HCT116 (cell line): ENCODE measurements around the gene DTNB.

ENCODE experiments used
- CTCF ChIP-seq, 3 experiments: fragments of 200-600 bp in 1 of 3; sonication (generic) in 1 of 3; IDR thresholded peaks in 2 of 3; conservative IDR thresholded peaks in 1 of 3; 2 replicates each; pipeline ENCODE4 v1.5.1; 2012 to 2017; ENCODE audit warnings: low read depth in 2 of 3, low read length in 2 of 3, antibody characterized with exemption in 1 of 3, borderline replicate concordance in 1 of 3, control low read depth in 1 of 3, mild to moderate bottlenecking in 1 of 3, mixed read lengths in 1 of 3, mixed run types in 1 of 3, moderate library complexity in 1 of 3; ENCODE audit not compliant: insufficient read depth in 1 of 3
- EGR1 ChIP-seq: IDR thresholded peaks from 2 replicates; pipeline ENCODE4 v1.6.1; 2012; ENCODE audit warnings: low read depth
- EZH2 ChIP-seq: fragments of 200-600 bp; sonication (generic); IDR thresholded peaks from 2 replicates; pipeline ENCODE4 v1.6.1; 2017; ENCODE audit warnings: antibody characterized with exemption, mixed run types
- EZH2phosphoT487 ChIP-seq: fragments of 200-600 bp; IDR thresholded peaks from 2 replicates; pipeline ENCODE4 v1.6.1; 2018; ENCODE audit warnings: antibody characterized with exemption, borderline replicate concordance
- JUND ChIP-seq: IDR thresholded peaks from 2 replicates; pipeline ENCODE4 v1.6.1; 2012
- POLR2A ChIP-seq: IDR thresholded peaks from 2 replicates; pipeline ENCODE4 v1.7.0; 2011; ENCODE audit warnings: borderline replicate concordance; ENCODE audit not compliant: insufficient read depth, insufficient read length; ENCODE audit errors: extremely low read depth
- POLR2AphosphoS5 ChIP-seq: IDR thresholded peaks from 2 replicates; pipeline ENCODE4 v1.6.1; 2011; ENCODE audit warnings: mild to moderate bottlenecking, low read depth, low read length, moderate library complexity
- RAD21 ChIP-seq: IDR thresholded peaks from 2 replicates; pipeline ENCODE4 v1.6.1; 2012; ENCODE audit warnings: low read depth, mild to moderate bottlenecking
- TCF7L2 ChIP-seq: IDR thresholded peaks from 2 replicates; pipeline ENCODE4 v1.7.0; 2011; ENCODE audit warnings: borderline replicate concordance, inconsistent platforms; ENCODE audit not compliant: insufficient read depth, insufficient read length; ENCODE audit errors: extremely low read depth
- TF ChIP-seq, protein P1 (sequence below): IDR thresholded peaks from 2 replicates; pipeline ENCODE4 v1.6.1; 2012; ENCODE audit warnings: low read depth
- TF ChIP-seq, protein P2 (sequence below): IDR thresholded peaks from 2 replicates; pipeline ENCODE4 v1.6.1; 2012

DNA sequence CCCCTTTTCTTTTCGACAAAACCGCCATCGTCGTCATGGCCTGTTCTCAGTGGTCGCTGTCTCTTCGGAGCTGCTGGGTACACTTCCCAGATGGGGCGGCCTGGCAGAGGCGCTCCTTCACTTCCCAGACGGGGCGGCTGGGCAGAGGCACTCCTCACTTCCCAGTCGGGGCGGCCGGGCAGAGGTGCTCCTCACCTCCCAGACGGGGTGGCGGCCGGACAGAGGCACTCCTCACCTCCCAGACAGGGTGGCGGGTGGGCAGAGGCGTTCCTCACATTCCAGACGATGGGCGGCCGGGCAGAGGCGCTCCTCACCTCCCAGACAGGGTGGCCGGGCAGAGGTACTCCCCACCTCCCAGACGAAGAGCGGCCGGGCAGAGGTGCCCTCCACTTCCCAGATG, 138.9 kb downstream of the DTNB start:
- TF ChIP-seq EGR1 (no peak), TCF7L2 (no peak), RAD21 (no peak), CTCF (IDR thresholded peaks at IDR 0.05 in 2 of 3, conservative IDR thresholded peaks at IDR 0.05 in 1 of 3; ENCODE audit: borderline replicate concordance in 1 of 3, insufficient read depth in 1 of 3, low read depth in 2 of 3, low read length in 2 of 3) (no peak), POLR2AphosphoS5 (no peak), POLR2A (no peak), JUND (no peak), EZH2phosphoT487 (no peak), EZH2 (no peak)
- TF ChIP-seq, protein P1, sequence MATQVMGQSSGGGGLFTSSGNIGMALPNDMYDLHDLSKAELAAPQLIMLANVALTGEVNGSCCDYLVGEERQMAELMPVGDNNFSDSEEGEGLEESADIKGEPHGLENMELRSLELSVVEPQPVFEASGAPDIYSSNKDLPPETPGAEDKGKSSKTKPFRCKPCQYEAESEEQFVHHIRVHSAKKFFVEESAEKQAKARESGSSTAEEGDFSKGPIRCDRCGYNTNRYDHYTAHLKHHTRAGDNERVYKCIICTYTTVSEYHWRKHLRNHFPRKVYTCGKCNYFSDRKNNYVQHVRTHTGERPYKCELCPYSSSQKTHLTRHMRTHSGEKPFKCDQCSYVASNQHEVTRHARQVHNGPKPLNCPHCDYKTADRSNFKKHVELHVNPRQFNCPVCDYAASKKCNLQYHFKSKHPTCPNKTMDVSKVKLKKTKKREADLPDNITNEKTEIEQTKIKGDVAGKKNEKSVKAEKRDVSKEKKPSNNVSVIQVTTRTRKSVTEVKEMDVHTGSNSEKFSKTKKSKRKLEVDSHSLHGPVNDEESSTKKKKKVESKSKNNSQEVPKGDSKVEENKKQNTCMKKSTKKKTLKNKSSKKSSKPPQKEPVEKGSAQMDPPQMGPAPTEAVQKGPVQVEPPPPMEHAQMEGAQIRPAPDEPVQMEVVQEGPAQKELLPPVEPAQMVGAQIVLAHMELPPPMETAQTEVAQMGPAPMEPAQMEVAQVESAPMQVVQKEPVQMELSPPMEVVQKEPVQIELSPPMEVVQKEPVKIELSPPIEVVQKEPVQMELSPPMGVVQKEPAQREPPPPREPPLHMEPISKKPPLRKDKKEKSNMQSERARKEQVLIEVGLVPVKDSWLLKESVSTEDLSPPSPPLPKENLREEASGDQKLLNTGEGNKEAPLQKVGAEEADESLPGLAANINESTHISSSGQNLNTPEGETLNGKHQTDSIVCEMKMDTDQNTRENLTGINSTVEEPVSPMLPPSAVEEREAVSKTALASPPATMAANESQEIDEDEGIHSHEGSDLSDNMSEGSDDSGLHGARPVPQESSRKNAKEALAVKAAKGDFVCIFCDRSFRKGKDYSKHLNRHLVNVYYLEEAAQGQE, result no peak
- TF ChIP-seq, protein P2, sequence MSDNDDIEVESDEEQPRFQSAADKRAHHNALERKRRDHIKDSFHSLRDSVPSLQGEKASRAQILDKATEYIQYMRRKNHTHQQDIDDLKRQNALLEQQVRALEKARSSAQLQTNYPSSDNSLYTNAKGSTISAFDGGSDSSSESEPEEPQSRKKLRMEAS, result no peak
